ENCODE data around the gene RABL6.
"Not testable (repeated sequence)": the region's sequence is repeated elsewhere in the genome, so short reads cannot be mapped to it uniquely, and the experiment has no call there.

GRCh38 chr9:136882947-136883283 is 75.2 kb downstream of the RABL6 start:
- not testable (repeated sequence) for TF ChIP-seq CTCF, POLR2A (IDR thresholded peaks at IDR 0.05)

Measured in body of pancreas (tissue), 4 donors.